K562 (cell line): ENCODE measurements around the gene R3HDM2. TPM values are rescaled to one million over a fixed set of nuclear protein-coding genes. Genes with fewer than 3 reads are reported as not detected.

Experiments used
- ATAC-seq: fragments of 200-7000 bp; cut with Tn5 transposase; 3 replicates; pipeline ENCODE4 v1.9.1; 2020; ENCODE audit warnings: moderate library complexity
- BruUV-seq: library from RNA; stranded (reverse); fragments of 400-500 nt; replicated peaks from 2 replicates; lab custom pipeline; 2021; lab: Mats Ljungman, UMichigan
- CTCF ChIA-PET: fragments of 300-600 bp; formaldehyde crosslinking; extraction: SDS; loops from one replicate; lab custom pipeline; 2021; ENCODE audit warnings: low intra/inter-chr PET ratio; lab: Yijun Ruan, JAX
- POLR2A ChIA-PET: fragments of 300-600, 350-650 bp; sonication (Branson Sonifier 250); formaldehyde crosslinking; extraction: SDS; loops from one replicate; lab custom pipeline; 2021; ENCODE audit warnings: antibody characterized with exemption, inconsistent platforms; lab: Yijun Ruan, JAX
- DNase-seq, 4 experiments: peaks; one replicate each; pipeline versions ENCODE4 v3.0.0 to v3.0.0-alpha.2; 2011 to 2018; ENCODE audit warnings: low spot score in 3 of 4, mixed read lengths in 3 of 4; ENCODE audit errors: extremely low read depth in 1 of 4
- FAIRE-seq: peaks from 2 replicates; lab custom pipeline; 2011; peaks lifted over from hg19 to GRCh38; lab: Jason Lieb, UNC
- H2AFZ ChIP-seq: 2 replicates; pipeline ENCODE4 v1.6.0; 2011; ENCODE audit warnings: low read depth, low read length, control low read depth, inconsistent platforms
- H3K27ac ChIP-seq: fragments of 200-600 bp; 3 replicates; pipeline ENCODE4 v1.8.0; 2011; ENCODE audit warnings: low read depth, mild to moderate bottlenecking, control low read depth, inconsistent platforms, low read length, moderate library complexity, mixed read lengths; ENCODE audit errors: extremely low read depth
- H3K27me3 ChIP-seq, 2 experiments: fragments of 300-600 bp in 1 of 2; 2 replicates in 1 of 2; 3 replicates in 1 of 2; pipeline versions ENCODE4 v1.6.0 to v1.8.0; 2011; ENCODE audit warnings: inconsistent platforms in 2 of 2, low read length in 2 of 2, mild to moderate bottlenecking in 1 of 2, mixed read lengths in 1 of 2, moderate library complexity in 1 of 2; ENCODE audit not compliant: control insufficient read depth in 2 of 2, insufficient read depth in 2 of 2
- H3K36me3 ChIP-seq: fragments of 300-600 bp; 3 replicates; pipeline ENCODE4 v1.8.0; 2011; ENCODE audit warnings: mild to moderate bottlenecking, low read length, inconsistent platforms; ENCODE audit not compliant: control insufficient read depth, insufficient read depth
- H3K4me1 ChIP-seq, 2 experiments: fragments of 200-600 bp in 1 of 2; replicated peaks in 1 of 2; 2 replicates in 1 of 2; 3 replicates in 1 of 2; pipeline versions ENCODE4 v1.5.1 to v1.8.0; 2011; ENCODE audit warnings: inconsistent platforms in 2 of 2, low read length in 2 of 2, mild to moderate bottlenecking in 1 of 2, mixed read lengths in 1 of 2, moderate library complexity in 1 of 2; ENCODE audit not compliant: control insufficient read depth in 2 of 2, insufficient read depth in 2 of 2
- H3K4me2 ChIP-seq: 2 replicates; pipeline ENCODE4 v1.6.1; 2011; ENCODE audit warnings: low read length, control low read depth, inconsistent platforms, mixed read lengths; ENCODE audit not compliant: insufficient read depth
- H3K4me3 ChIP-seq: fragments of 200-600 bp; sonication (generic), shearing (Covaris generic); 2 replicates; pipeline ENCODE4 v1.5.1; 2016; ENCODE audit warnings: control low read depth, inconsistent platforms
- H3K79me2 ChIP-seq: fragments of 200-600 bp; 3 replicates; pipeline ENCODE4 v1.8.0; 2011; ENCODE audit warnings: low read length, inconsistent platforms; ENCODE audit not compliant: control insufficient read depth, insufficient read depth
- H3K9ac ChIP-seq, 2 experiments: 2 replicates each; pipeline versions ENCODE4 v1.6.0 to v1.6.1; 2011; ENCODE audit warnings: low read depth in 2 of 2, low read length in 2 of 2, control low read depth in 1 of 2, inconsistent platforms in 1 of 2, mild to moderate bottlenecking in 1 of 2, mixed read lengths in 1 of 2; ENCODE audit not compliant: insufficient read depth in 1 of 2
- H3K9me1 ChIP-seq: one replicate; pipeline ENCODE4 v1.6.0; 2011; ENCODE audit warnings: inconsistent platforms, mild to moderate bottlenecking, low read length, moderate library complexity; ENCODE audit not compliant: control insufficient read depth, insufficient read depth
- H3K9me3 ChIP-seq: replicated peaks from 2 replicates; pipeline ENCODE4 v1.5.1; 2011; ENCODE audit warnings: low read depth, low read length, inconsistent platforms; ENCODE audit not compliant: control insufficient read depth, insufficient read depth
- H4K20me1 ChIP-seq: replicated peaks from 2 replicates; pipeline ENCODE4 v1.6.1; 2011; ENCODE audit warnings: low read length, inconsistent platforms, mixed read lengths; ENCODE audit not compliant: control insufficient read depth, insufficient read depth
- ZBTB1 ChIP-seq: sonication (generic); formaldehyde crosslinking; IDR thresholded peaks from 2 replicates; pipeline ENCODE4 v1.8.1; 2023; ENCODE audit warnings: missing genetic modification reagents, low read depth, mild to moderate bottlenecking, borderline replicate concordance
- ZNF695 ChIP-seq: fragments of 450-650 bp; formaldehyde crosslinking; IDR thresholded peaks from 2 replicates; pipeline ENCODE4 v1.4.0; 2020; ENCODE audit warnings: mild to moderate bottlenecking, moderate library complexity
- ZNF830 ChIP-seq: fragments of 250-450 bp; sonication (Bioruptor Pico); IDR thresholded peaks from 2 replicates; pipeline ENCODE4 v1.5.0; 2021; ENCODE audit warnings: mild to moderate bottlenecking
- WGBS: fragments of 100-300 bp; shearing (Covaris generic); methylation state at CpG from one replicate; pipeline ENCODE4 v1.1.6; 2016; ENCODE audit warnings: low coverage, mixed read lengths; ENCODE audit not compliant: insufficient coverage; ENCODE audit errors: missing lambda C conversion rate; 5-methylcytosine and 5-hydroxymethylcytosine counted together
- in situ Hi-C: fragments of 300-500 bp; cut with MboI; formaldehyde crosslinking; loops from 4 replicates; pipeline ENCODE4 v1.15.0; 2018; ENCODE audit warnings: inconsistent platforms, mixed read lengths
- intact Hi-C: fragments of 100-400 bp; cut with micrococcal nuclease; formaldehyde crosslinking; loops from 2 replicates; pipeline ENCODE4 v1.14.2; 2022
- polyA plus RNA-seq, 8 experiments: library from polyadenylated mRNA; depleted of rRNA in 4 of 8; stranded (reverse) in 5 of 8; unstranded in 3 of 8; fragments of >200 nt; fragmentation: Nextera tagmentation in 2 of 8; fragmentation: Illumina TruSeq in 1 of 8; extraction: Ambion mirVana in 2 of 8; extraction: Trizol in 1 of 8; gene quantifications; 2 replicates each; pipeline versions ENCODE4 v1.2.1 to v1.2.3, GENCODE V29; 2011 to 2014; ENCODE audit warnings: inconsistent platforms in 1 of 8, missing spikeins in 1 of 8
- total RNA-seq, 7 experiments: library from RNA; depleted of rRNA in 6 of 7; stranded (reverse); fragments of >200 nt in 6 of 7; fragmentation: Illumina TruSeq in 2 of 7; extraction: Trizol in 2 of 7; gene quantifications; 2 replicates each; pipeline versions ENCODE4 v1.2.1 to v1.2.3, GENCODE V29; 2011 to 2021; ENCODE audit warnings: low replicate concordance in 1 of 7
- TF ChIP-seq, protein P1 (sequence below), 3 experiments: IDR thresholded peaks in 2 of 3; conservative IDR thresholded peaks in 1 of 3; 2 replicates each; pipeline ENCODE4 v1.5.1; 2011 to 2012; ENCODE audit warnings: low read length in 3 of 3, mild to moderate bottlenecking in 3 of 3, control low read depth in 2 of 3, improper control_type of control experiment in 1 of 3, inconsistent platforms in 1 of 3, low read depth in 1 of 3, mixed read lengths in 1 of 3, moderate library complexity in 1 of 3; ENCODE audit not compliant: insufficient read depth in 2 of 3
- TF ChIP-seq, protein P2 (sequence below), 2 experiments: IDR thresholded peaks in 1 of 2; conservative IDR thresholded peaks in 1 of 2; 2 replicates each; pipeline ENCODE4 v1.6.1; 2016; ENCODE audit warnings: low read depth in 2 of 2, mild to moderate bottlenecking in 1 of 2, missing compliant biosample characterization in 1 of 2, missing genetic modification characterization in 1 of 2, moderate library complexity in 1 of 2

R3HDM2 gene
- total and polyA plus RNA-seq, 9 of the 15 experiments (the other 6 are each of a cell fraction or from before 2014, with no cell fraction given) = 3.3 to 18.8 (median 9.0) TPM

- Histone ChIP-seq H3K9me1 (no peaks in the 10 kb centered on the region), H3K79me2 (no peaks in the 10 kb centered on the region), H4K20me1 (peaks cover 8% of the 10 kb centered on the region), H3K36me3 (no peaks in the 10 kb centered on the region), H3K9me3 (no peaks in the 10 kb centered on the region), H3K27me3 (peaks cover 2 to 23% of the 10 kb centered on the region in 2 experiments; a peak in 3 of 5 replicates), H3K4me3 (no peak overlapping the region), H3K9ac (peak overlapping the region in 1 of 2 experiments; percentile 84; a peak in 2 of 4 replicates), H2AFZ (0 out of 2 replicates have a peak overlapping the region, but pooled peaks have one; percentile 99), H3K27ac (no peak overlapping the region), H3K4me2 (peak overlapping the region; percentile 84), H3K4me1 (peaks cover 43 to 80% of the 10 kb centered on the region in 2 experiments)
- FAIRE-seq = no peak
- no peak for DNase-seq
- no TSS peak for BruUV-seq
- intact Hi-C loops = loop anchor here (5.0 to 10.0 kb wide), 3 partner anchors 44 to 164 kb away; partner anchors contain the start of genes LRP1 and NEMP1
- in situ Hi-C loops = loop anchor here (5.0 kb wide), 1 partner anchor 34 kb away; no protein-coding TSS in a partner anchor
- WGBS = 48% methylated on average over 18 of the region's 19 CpGs
- TF ChIP-seq ZBTB1 (CRISPR knock-in tag) (no peak), ZNF695 (CRISPR knock-in tag) (no peak), ZNF830 (CRISPR knock-in tag) (no peak)
- TF ChIP-seq, protein P1, sequence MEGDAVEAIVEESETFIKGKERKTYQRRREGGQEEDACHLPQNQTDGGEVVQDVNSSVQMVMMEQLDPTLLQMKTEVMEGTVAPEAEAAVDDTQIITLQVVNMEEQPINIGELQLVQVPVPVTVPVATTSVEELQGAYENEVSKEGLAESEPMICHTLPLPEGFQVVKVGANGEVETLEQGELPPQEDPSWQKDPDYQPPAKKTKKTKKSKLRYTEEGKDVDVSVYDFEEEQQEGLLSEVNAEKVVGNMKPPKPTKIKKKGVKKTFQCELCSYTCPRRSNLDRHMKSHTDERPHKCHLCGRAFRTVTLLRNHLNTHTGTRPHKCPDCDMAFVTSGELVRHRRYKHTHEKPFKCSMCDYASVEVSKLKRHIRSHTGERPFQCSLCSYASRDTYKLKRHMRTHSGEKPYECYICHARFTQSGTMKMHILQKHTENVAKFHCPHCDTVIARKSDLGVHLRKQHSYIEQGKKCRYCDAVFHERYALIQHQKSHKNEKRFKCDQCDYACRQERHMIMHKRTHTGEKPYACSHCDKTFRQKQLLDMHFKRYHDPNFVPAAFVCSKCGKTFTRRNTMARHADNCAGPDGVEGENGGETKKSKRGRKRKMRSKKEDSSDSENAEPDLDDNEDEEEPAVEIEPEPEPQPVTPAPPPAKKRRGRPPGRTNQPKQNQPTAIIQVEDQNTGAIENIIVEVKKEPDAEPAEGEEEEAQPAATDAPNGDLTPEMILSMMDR (IDR thresholded peaks at IDR 0.05 in 2 of 3, conservative IDR thresholded peaks at IDR 0.05 in 1 of 3; ENCODE audit: insufficient read depth in 2 of 3, low read depth in 1 of 3, low read length in 3 of 3) = 0 out of 6 replicates have a peak, but pooled peaks of 1 of the 3 experiments have one; percentile 2
- TF ChIP-seq, protein P2, sequence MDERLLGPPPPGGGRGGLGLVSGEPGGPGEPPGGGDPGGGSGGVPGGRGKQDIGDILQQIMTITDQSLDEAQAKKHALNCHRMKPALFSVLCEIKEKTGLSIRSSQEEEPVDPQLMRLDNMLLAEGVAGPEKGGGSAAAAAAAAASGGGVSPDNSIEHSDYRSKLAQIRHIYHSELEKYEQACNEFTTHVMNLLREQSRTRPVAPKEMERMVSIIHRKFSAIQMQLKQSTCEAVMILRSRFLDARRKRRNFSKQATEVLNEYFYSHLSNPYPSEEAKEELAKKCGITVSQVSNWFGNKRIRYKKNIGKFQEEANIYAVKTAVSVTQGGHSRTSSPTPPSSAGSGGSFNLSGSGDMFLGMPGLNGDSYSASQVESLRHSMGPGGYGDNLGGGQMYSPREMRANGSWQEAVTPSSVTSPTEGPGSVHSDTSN (CRISPR knock-in tag; IDR thresholded peaks at IDR 0.05; ENCODE audit: low read depth) = no peak
- TF ChIP-seq, protein P2 (tag; conservative IDR thresholded peaks at IDR 0.05; ENCODE audit: low read depth) = no peak
- POLR2A ChIA-PET = interaction anchor here (0.6 to 4.7 kb wide), 7 partner anchors 11 to 218 kb away, joined by 3 to 33 read pairs (median 3); partner anchors contain the start of gene SHMT2
- CTCF ChIA-PET = interaction anchor here (0.5 to 6.6 kb wide), 3 partner anchors 28 to 233 kb away, joined by 3 to 186 read pairs (median 3); partner anchors contain the start of gene NXPH4
- no peak for ATAC-seq
Observed at GRCh38 chr12:57240926-57241401, 189.9 kb downstream of the R3HDM2 start.
